Measurements from ENCODE around the gene SHKBP1.
"Not testable (repeated sequence)": the region's sequence is repeated elsewhere in the genome, so short reads cannot be mapped to it uniquely, and the experiment has no call there.

SHKBP1 gene

DNA sequence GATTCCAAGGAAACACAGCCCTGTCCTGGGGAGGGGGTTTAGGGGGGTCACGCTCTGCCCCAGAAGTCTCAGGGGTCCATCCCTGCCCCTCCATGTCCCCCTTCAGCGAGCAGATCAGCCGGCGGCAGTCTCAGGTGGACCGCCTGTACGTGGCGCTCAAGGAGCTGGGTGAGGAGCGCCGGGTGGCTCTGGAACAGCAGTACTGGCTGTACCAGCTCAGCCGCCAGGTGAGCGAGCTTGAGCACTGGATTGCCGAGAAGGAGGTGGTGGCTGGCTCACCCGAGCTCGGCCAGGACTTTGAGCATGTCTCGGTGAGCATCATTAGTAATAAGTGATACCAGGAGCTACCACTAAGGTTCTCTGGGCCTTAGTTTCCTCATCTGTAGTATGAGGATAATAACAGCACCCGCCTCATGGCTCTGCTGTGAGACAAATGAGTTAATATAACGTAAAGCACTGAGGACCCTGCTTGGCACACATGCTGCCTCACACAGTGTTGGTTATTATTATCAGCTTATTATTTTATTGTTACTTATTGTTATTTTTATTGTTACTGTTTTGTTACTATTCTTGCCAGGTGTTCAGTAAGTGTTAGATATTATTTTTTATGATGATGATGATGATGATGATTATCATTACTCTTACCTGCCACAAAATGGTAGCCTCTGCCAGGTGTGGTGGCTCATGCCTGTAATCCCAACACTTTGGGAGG is 20.5 kb upstream of the SHKBP1 start:
- no peak for ATAC-seq
- DNase-seq = no peak

DNA sequence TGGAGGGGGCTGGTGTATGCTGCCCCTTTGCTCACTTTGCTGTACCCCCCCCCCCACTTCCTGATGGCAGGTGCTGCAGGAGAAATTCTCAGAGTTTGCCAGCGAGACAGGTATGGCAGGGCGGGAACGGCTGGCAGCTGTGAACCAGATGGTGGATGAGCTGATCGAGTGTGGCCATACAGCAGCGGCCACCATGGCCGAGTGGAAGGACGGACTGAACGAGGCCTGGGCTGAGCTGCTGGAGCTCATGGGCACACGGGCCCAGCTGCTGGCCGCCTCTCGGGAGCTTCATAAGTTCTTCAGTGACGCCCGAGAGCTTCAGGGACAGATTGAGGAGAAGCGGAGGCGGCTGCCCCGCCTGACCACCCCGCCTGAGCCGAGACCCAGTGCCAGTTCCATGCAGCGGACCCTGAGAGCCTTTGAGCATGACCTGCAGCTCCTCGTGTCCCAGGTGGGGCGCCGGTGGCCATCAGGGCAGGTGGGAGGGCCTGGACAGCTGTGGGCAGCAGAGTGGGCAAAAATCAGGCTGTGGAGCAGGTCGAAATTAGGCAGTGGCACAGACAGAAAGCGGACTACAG is 19.6 kb upstream of the SHKBP1 start:
- DNase-seq = no peak
- no peak for ATAC-seq

DNA sequence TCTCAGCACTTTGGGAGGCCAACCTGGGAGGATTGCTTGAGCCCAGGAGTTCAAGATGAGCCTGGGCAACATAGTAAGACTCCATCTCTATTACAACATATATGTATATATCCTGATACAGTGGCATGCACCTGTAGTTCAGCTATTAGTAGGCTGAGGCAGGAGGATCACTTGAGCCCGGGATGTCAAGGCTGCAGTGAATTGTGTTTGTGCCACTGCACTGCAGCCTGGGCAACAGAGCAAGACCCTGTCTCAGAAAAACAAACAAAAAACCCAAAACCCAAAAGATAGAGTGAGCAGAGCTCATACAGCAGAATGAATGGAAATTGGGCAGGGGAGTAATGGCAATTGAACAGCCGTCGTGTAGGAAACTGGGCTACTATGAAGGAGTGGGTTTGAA is 17.3 kb upstream of the SHKBP1 start:
- no peak for DNase-seq
- ATAC-seq = no peak

DNA sequence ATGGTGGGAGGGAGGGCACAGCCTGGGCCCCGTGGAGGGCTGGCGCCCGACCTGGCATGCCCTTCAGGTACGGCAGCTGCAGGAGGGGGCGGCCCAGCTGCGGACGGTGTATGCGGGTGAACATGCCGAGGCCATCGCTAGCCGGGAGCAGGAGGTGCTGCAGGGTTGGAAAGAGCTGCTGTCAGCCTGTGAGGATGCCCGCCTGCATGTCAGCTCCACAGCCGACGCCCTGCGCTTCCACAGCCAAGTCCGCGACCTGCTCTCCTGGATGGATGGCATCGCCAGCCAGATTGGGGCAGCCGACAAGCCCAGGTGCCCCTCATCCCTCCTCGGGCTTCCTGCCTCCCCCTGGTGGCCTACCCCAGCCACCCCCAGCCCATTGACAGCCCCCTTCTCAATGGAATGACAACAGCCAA is 16.6 kb upstream of the SHKBP1 start:
- no peak for ATAC-seq
- no peak for DNase-seq

DNA sequence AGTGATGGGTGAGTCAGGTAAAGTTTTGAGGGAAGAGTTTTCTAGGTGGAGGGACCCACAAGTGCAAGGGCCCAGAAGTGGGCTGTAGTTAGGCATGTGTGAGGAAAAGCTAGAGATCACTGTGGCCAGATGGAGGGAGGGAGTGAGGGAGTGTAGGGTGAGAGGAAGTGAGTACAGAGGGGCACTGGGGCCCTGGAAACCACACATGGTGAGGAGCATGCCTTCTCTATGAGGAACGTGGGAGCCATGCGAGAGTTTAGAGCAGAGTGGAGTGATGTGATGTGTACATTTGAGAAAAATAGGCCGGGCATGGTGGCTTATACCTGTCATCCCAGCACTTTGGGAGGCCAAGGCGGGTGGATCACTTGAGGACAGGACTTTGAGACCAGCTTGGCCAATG is 14.7 kb upstream of the SHKBP1 start:
- ATAC-seq (no peak), DNase-seq (no peak)

DNA sequence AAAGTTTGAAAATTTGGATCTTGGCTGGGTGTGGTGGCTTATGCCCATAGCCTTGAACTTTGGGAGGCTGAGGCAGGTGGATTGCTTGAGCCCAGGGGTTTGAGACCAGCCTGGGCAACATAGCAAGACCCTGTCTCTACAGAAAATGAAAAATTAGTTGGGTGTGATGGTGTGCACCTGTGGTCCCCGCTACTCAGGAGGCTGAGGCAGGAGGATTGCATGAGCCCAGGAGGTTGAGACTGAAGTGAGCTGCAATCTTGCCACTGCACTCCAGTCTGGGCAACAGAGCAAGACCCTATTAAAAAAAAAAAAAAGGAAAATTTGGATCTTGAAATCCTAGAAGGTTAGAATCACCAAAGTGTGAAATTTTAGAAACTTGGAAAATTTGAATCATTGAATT is 12.1 kb upstream of the SHKBP1 start:
- not testable (repeated sequence) for ATAC-seq, DNase-seq

- no peak for DNase-seq
- no peak for ATAC-seq
Observed at GRCh38 chr19:40565355-40565754, 11.3 kb upstream of the SHKBP1 start.

GRCh38 chr19:40565910-40566495 is 10.7 kb upstream of the SHKBP1 start:
- DNase-seq = no peak
- ATAC-seq = no peak

DNA sequence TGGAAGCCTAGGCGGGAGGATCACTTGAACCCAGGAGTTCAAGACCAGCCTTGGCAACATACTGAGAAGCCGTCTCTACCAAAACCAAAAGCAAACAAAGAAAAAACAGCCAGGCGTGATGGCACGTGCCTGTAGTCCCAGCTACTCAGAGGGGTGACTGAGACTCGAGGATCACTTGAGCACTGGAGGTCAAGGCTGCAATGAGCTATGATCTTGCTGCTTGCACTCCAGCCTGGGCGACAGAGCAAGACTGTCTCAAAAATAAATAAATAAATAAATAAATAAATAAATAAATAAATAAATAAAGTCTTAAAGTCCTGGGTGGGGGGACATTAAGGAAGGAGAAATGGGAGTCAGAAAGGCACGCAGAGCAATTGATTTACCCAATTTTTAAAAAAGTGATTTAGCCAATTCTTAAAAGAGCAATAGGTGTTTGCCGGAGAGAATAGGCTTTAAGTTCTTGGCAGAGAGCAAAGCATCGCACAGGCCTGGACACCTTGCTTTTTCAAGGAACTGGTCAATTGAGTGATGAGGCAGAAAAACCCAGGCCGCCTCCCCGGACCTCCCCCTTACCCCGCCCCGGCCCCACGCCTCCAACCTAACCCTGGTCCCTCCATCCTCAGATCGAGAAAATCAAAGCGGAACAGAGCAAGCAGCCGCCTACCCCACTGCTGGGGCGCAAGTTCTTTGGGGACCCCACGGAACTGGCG is 9.5 kb upstream of the SHKBP1 start:
- ATAC-seq (no peak), DNase-seq (no peak)

DNA sequence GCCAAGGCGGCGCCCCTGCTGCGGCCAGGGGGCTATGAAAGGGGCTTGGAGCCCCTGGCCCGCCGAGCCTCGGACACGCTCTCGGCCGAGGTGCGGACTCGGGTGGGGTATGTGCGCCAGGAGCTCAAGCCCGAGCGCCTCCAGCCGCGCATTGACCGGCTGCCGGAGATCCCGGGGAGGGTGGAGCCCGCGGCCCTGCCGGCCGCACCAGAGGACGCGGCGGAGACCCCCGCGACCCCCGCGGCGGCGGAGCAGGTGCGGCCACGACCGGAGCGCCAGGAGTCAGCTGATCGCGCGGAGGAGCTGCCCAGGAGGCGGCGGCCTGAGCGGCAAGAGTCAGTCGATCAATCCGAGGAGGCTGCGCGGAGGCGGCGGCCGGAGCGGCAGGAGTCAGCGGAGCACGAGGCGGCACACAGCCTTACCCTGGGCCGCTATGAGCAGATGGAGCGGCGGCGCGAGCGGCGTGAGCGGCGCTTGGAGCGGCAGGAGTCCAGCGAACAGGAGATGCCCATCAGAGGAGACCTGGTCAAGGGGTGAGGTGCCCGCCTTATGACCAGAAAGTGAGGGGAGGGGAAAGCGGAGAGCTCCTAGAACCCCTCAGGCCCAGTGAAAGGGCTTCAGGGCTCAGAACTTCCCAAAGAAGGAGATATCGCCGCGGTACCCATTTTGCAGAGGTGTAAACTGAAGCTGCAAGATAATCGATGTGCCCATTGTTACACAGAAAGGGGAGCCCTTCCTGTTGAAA is 8.8 kb upstream of the SHKBP1 start:
- ATAC-seq (no peak), DNase-seq (no peak)

GRCh38 chr19:40570313-40571004 is 6.2 kb upstream of the SHKBP1 start:
- ATAC-seq = peak; percentile 90

GRCh38 chr19:40571005-40571318 is 5.7 kb upstream of the SHKBP1 start:
- ATAC-seq = no peak
- DNase-seq = no peak

More at GRCh38 chr19:40570313-40571004, 6.2 kb upstream of the SHKBP1 start:
- peak; percentile 93 for DNase-seq

- no peak for DNase-seq
Observed at GRCh38 chr19:40571831-40572495, 4.7 kb upstream of the SHKBP1 start.

DNA sequence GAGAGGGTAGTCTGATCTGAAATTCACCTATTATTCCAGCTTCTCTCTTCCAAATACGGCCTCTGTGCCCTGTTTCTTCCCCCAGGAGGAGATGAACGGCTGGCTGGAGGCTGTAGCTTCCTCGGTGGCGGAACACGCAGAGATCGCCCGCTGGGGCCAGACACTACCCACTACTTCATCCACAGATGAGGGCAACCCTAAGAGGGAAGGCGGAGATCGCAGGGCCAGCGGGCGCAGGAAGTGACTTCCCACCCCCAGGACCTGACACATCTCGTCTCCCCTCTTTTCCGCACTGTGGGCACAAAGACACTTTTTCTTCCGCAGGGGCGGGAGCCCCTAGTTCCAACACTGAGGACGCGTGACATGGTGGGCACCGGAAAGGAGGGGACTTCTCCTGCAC is 1.3 kb upstream of the SHKBP1 start:
- DNase-seq = no peak
- ATAC-seq = no peak

More at GRCh38 chr19:40571831-40572495, 4.7 kb upstream of the SHKBP1 start:
- no peak for ATAC-seq

- ATAC-seq = peak; percentile 20
- DNase-seq = peak; percentile 41
Observed at GRCh38 chr19:40576151-40576584, 505 bp upstream of the SHKBP1 start.

- no peak for DNase-seq
- ATAC-seq = no peak
Observed at GRCh38 chr19:40578442-40578908, 1.8 kb downstream of the SHKBP1 start.

GRCh38 chr19:40580619-40581018 is 3.9 kb downstream of the SHKBP1 start:
- no peak for DNase-seq
- no peak for ATAC-seq

DNA sequence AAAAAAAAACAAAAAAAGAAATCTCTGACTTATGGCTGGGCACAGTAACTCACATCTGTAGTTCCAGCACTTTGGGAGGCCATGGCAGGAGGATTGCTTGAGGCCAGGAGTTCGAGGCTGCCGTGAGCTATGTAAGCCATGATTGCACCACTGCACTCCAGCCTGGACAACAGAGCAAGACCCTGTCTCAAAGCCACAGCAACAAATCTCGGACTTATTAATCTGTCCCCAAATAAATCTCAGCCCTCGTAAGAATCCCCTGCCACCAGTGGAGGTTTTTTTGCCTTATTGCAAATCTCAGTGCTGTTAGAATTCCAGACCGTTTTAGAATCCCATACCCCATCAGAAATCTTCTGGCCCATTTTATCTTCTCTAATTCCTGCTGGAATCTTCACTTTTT is 4.9 kb downstream of the SHKBP1 start:
- no peak for ATAC-seq

DNA sequence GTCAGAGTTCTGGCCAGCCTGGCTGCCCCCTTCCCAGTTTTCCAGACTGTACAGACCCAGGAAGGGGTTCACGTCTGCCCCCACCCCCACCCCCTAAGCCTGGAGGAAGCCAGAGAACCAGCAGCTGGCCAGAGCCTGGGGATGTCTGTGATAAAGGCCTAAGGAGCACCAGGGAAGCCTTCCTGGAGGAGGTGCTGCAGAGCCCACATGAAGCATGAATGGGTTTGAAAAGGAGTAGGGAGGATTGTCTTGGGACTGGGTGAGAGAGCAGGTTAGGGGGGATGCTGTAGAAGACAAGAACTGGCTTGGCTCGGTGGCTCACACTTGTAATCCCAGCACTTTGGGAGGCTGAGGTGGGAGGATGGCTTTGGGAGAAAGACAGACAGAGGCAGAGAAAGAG is 5.8 kb downstream of the SHKBP1 start:
- no peak for DNase-seq
- no peak for ATAC-seq

More for the DNA sequence above, 4.9 kb downstream of the SHKBP1 start:
- DNase-seq = no peak

DNA sequence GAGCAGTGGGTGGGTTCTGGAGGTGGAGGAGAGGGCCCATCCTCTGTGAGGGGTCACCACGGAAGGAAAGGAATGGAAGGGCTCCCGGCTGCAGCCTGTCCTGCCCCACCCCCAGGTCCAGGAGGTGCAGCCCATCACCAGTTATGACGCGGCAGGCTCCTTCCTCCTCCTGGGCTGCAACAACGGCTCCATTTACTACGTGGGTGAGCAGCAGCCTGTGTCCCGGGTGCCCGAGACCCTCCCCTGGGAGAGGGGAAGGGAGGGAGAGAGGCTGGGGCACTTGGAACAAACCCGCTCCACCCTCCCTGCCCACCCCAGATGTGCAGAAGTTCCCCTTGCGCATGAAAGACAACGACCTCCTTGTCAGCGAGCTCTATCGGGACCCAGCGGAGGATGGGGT is 6.6 kb downstream of the SHKBP1 start:
- no peak for DNase-seq
- ATAC-seq = no peak

GRCh38 chr19:40584007-40584406 is 7.3 kb downstream of the SHKBP1 start:
- no peak for ATAC-seq
- no peak for DNase-seq

All from stimulated activated naive CD8-positive, alpha-beta T cell treated with anti-CD3 and anti-CD28 coated beads, Interleukin-15, Interleukin-2, amounts not matched to agents 100 U/mL and 50 U/mL, for 24 hours (primary cell).